Sigmoid colon (tissue), 7 donors: ENCODE measurements around the gene PPP1R27. TPM values are rescaled to one million over a fixed set of nuclear protein-coding genes. Genes with fewer than 3 reads are reported as not detected.

Source experiments
- DNase-seq: peaks from one replicate; pipeline ENCODE4 v3.0.0-alpha.2; 2019
- H3K27ac ChIP-seq, 4 donors: fragments of 200-600 bp; sonication (generic); one replicate each; pipeline ENCODE4 v1.5.1; 2016 to 2019; ENCODE audit warnings: mild to moderate bottlenecking in 1 of 4
- H3K27me3 ChIP-seq, 3 donors: fragments of 200-600 bp; sonication (generic); one replicate each; pipeline ENCODE4 v1.5.1; 2019; ENCODE audit warnings: mild to moderate bottlenecking in 1 of 3
- H3K36me3 ChIP-seq, 4 donors: fragments of 200-600 bp; sonication (generic); one replicate each; pipeline ENCODE4 v1.5.1; 2016 to 2019
- H3K4me1 ChIP-seq, 4 donors: fragments of 200-600 bp; sonication (generic); one replicate each; pipeline ENCODE4 v1.5.1; 2017 to 2019
- H3K4me3 ChIP-seq, 4 donors: fragments of 200-600 bp; sonication (generic); one replicate each; pipeline ENCODE4 v1.5.1; 2017 to 2019; ENCODE audit warnings: mild to moderate bottlenecking in 2 of 4, moderate library complexity in 1 of 4
- H3K9me3 ChIP-seq, 4 donors: fragments of 200-600 bp in 3 of 4; sonication (generic) in 3 of 4; one replicate each; pipeline versions ENCODE4 v1.5.1 to v1.6.1; 2013 to 2019
- EP300 ChIP-seq, 4 donors: sonication (generic); formaldehyde crosslinking; IDR thresholded peaks; one replicate each; pipeline ENCODE4 v1.6.1; 2017; ENCODE audit warnings: antibody characterized with exemption in 4 of 4
- POLR2A ChIP-seq, 2 donors: fragments of 450-650 bp; IDR thresholded peaks; one replicate each; pipeline ENCODE4 v1.6.1; 2016; ENCODE audit warnings: antibody characterized with exemption in 2 of 2, mild to moderate bottlenecking in 2 of 2, moderate library complexity in 2 of 2
- POLR2AphosphoS5 ChIP-seq, 4 donors: sonication (generic); formaldehyde crosslinking; IDR thresholded peaks; one replicate each; pipeline ENCODE4 v1.6.1; 2017; ENCODE audit warnings: antibody characterized with exemption in 4 of 4
- WGBS, 2 donors: extraction: QIAGEN DNeasy Blood & Tissue Kit; methylation state at CpG; one replicate each; pipeline ENCODE4 v1.1.7; 2013; 5-methylcytosine and 5-hydroxymethylcytosine counted together
- intact Hi-C: fragments of 100-400 bp; cut with DNase I; formaldehyde crosslinking; loops from one replicate; pipeline ENCODE4 v1.15.1; 2023
- polyA plus RNA-seq, 3 donors: library from polyadenylated mRNA; stranded (reverse); fragments of 200-250 nt; gene quantifications; one replicate each; pipeline ENCODE4 v1.2.3, GENCODE V29; 2013
- total RNA-seq, 4 donors: library from RNA; depleted of rRNA; stranded (reverse); fragments of >200 nt; gene quantifications; one replicate each; pipeline ENCODE4 v1.1.0, GENCODE V29; 2016
- TF ChIP-seq, protein P1 (sequence below), 4 experiments: fragments of 450-650 bp in 3 of 4; fragments of 200-600 bp in 1 of 4; IDR thresholded peaks; one replicate each; pipeline ENCODE4 v1.5.1; 2016 to 2019; ENCODE audit warnings: antibody characterized with exemption in 4 of 4, mild to moderate bottlenecking in 3 of 4, moderate library complexity in 2 of 4
- donor health status: healthy with polysubstance abuse.
- donor health status: Bipolar disorder and iron deficiency.
- donor health status: healthy.

PPP1R27 gene
- total and polyA plus RNA-seq, 7 donors: 0.50 TPM; not detected in 6

DNA sequence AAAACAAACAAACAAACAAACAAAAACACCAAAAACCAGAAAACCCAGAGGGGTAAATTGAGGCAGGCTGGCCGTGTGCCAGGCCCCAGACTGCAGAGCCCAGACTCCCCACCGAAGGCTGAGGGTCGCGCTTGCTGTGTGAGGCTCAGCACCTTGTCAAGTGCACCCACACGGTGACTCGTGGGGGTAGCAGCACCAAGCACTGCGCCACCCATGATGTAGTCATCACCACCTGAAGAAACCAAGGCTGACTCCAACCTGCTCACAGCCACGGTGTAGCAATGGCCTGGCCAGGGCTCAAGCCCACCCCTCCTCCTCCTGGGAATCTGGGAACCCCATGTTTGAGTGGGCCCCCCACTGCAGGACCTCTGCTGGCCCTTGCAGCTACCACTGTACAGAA lies 13.7 kb downstream of the PPP1R27 start:
- Histone ChIP-seq H3K36me3 (peaks cover 0 to 23% (median 15%) of the 10 kb centered on the region in 4 donors), H3K9me3 (no peaks in the 10 kb centered on the region), H3K4me3 (no peak overlapping the region), H3K4me1 (peaks cover 0 to 18% (median 18%) of the 10 kb centered on the region in 4 donors), H3K27me3 (peaks cover 0 to 25% (median 9%) of the 10 kb centered on the region in 3 donors), H3K27ac (peak overlapping the region; percentile 83 to 88 (median 86))
- intact Hi-C loops: loop anchor here (5.0 kb wide), 1 partner anchor 41 kb away; the partner anchor contains the start of gene P4HB
- DNase-seq: no peak
- TF ChIP-seq, protein P1, sequence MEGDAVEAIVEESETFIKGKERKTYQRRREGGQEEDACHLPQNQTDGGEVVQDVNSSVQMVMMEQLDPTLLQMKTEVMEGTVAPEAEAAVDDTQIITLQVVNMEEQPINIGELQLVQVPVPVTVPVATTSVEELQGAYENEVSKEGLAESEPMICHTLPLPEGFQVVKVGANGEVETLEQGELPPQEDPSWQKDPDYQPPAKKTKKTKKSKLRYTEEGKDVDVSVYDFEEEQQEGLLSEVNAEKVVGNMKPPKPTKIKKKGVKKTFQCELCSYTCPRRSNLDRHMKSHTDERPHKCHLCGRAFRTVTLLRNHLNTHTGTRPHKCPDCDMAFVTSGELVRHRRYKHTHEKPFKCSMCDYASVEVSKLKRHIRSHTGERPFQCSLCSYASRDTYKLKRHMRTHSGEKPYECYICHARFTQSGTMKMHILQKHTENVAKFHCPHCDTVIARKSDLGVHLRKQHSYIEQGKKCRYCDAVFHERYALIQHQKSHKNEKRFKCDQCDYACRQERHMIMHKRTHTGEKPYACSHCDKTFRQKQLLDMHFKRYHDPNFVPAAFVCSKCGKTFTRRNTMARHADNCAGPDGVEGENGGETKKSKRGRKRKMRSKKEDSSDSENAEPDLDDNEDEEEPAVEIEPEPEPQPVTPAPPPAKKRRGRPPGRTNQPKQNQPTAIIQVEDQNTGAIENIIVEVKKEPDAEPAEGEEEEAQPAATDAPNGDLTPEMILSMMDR (IDR thresholded peaks at IDR 0.05): no peak
- TF ChIP-seq EP300 (IDR thresholded peaks at IDR 0.05): no peak
- TF ChIP-seq POLR2AphosphoS5 (IDR thresholded peaks at IDR 0.05): no peak
- no peak for TF ChIP-seq POLR2A (IDR thresholded peaks at IDR 0.05)
- WGBS, 2 donors: 82 to 89% methylated on average over 8 of the region's 8 CpGs

DNA sequence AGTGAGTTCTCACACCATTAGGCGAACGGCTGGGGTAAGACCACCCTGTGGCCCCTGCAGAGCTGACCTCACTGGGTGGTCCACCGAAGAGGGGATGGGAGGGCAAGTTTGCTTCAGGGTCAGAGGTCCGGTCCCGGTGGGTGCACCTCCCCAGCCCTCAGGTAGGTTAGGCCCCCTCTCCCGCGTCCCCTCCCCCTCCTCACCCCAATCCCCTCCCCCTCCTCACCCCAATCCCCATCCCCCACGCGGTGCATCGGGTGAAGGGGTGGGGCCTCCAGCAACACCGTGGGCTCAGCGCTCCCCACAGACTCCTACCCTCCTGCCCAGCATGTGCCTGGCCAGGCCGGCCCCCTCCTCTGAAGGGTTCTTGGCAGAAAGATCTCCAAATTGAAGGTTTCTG lies 15.1 kb downstream of the PPP1R27 start:
- peaks cover 0 to 35% (median 9%) of the 10 kb centered on the region in 3 donors for H3K27me3 ChIP-seq
- WGBS, 2 donors: 45 to 64% methylated on average over 13 of the region's 13 CpGs
- no peak overlapping the region for H3K4me3 ChIP-seq
- no peak for DNase-seq
- intact Hi-C loops: loop anchor here (5.0 kb wide), 1 partner anchor 43 kb away; the partner anchor contains the start of gene P4HB
- peaks cover 0 to 22% (median 14%) of the 10 kb centered on the region in 4 donors for H3K36me3 ChIP-seq
- no peak overlapping the region for H3K27ac ChIP-seq
- no peaks in the 10 kb centered on the region for H3K9me3 ChIP-seq
- no peak for TF ChIP-seq POLR2AphosphoS5 (IDR thresholded peaks at IDR 0.05)
- TF ChIP-seq, protein P1 (IDR thresholded peaks at IDR 0.05): no peak
- TF ChIP-seq POLR2A (IDR thresholded peaks at IDR 0.05): no peak
- TF ChIP-seq EP300 (IDR thresholded peaks at IDR 0.05): no peak
- peaks cover 0 to 18% (median 18%) of the 10 kb centered on the region in 4 donors for H3K4me1 ChIP-seq

DNA sequence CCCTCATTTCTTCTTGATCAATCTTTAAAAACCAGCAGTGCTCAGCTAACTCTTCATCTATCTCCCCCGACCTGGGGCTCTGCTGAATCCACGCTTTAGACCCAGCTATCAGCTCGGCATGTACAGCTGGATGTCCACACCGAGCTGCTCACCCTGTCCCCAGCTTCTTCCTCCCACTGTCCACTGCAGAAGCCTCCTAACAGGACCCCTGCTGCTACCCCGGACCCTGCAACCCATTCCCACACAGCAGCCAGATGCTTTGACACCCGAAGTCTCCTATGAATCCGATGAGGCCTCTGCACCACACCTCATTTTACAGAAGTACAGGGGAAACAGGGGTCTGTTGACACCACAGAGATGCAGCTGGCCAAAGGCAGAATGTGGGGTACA lies 17.1 kb downstream of the PPP1R27 start:
- Histone ChIP-seq H3K4me3 (no peak overlapping the region), H3K4me1 (peaks cover 0 to 18% (median 16%) of the 10 kb centered on the region in 4 donors), H3K9me3 (no peaks in the 10 kb centered on the region), H3K27ac (no peak overlapping the region), H3K36me3 (peaks cover 0 to 3% (median 1%) of the 10 kb centered on the region in 4 donors), H3K27me3 (peaks cover 0 to 41% (median 9%) of the 10 kb centered on the region in 3 donors)
- DNase-seq: no peak
- TF ChIP-seq, protein P1 (IDR thresholded peaks at IDR 0.05): no peak
- TF ChIP-seq POLR2A (IDR thresholded peaks at IDR 0.05) (no peak), POLR2AphosphoS5 (IDR thresholded peaks at IDR 0.05) (no peak), EP300 (IDR thresholded peaks at IDR 0.05) (no peak)
- WGBS, 2 donors: 67 to 76% methylated on average over 7 of the region's 7 CpGs
- intact Hi-C loops: no loop called here

DNA sequence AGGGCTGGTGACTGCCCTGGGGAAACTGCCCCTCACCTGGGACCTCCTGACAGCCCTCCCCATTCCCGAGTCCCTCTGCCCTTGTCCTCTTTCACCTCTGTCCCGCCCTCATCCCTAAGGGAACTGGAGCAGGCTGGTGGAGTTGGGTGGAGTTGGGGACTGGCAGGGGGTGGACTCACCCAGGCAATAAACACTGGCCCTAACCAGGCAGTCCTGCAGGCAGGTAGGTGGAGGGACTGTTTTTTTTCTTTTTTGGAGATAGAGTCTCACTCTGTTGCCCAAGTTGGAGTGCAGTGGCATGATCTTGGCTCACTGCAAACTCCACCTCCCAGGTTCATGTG lies 19.2 kb downstream of the PPP1R27 start:
- H3K27me3 ChIP-seq: peaks cover 2 to 63% (median 25%) of the 10 kb centered on the region in 3 donors
- H3K36me3 ChIP-seq: no peaks in the 10 kb centered on the region
- no peaks in the 10 kb centered on the region for H3K4me1 ChIP-seq
- intact Hi-C loops: no loop called here
- TF ChIP-seq, protein P1 (IDR thresholded peaks at IDR 0.05): no peak
- no peak overlapping the region for H3K4me3 ChIP-seq
- no peak overlapping the region for H3K27ac ChIP-seq
- DNase-seq: no peak
- WGBS, 2 donors: 11 to 59% methylated on average over 2 of the region's 2 CpGs
- no peaks in the 10 kb centered on the region for H3K9me3 ChIP-seq
